PFSK-1 (cell line): ENCODE measurements around the gene CCL19.

Experiments
- FOXP2 ChIP-seq: optimal IDR thresholded peaks from 2 replicates; pipeline ENCODE3; 2011; ENCODE audit warnings: borderline replicate concordance, control low read depth, inconsistent platforms; ENCODE audit not compliant: insufficient read depth; ENCODE audit errors: extremely low read length, extremely low read depth
- POLR2AphosphoS5 ChIP-seq: IDR thresholded peaks from 2 replicates; pipeline ENCODE4 v1.6.1; 2012; ENCODE audit warnings: low read depth, mild to moderate bottlenecking, control low read depth, low read length, moderate library complexity
- SIN3A ChIP-seq: IDR thresholded peaks from 2 replicates; pipeline ENCODE4 v1.6.1; 2012; ENCODE audit warnings: mild to moderate bottlenecking, low read length, moderate library complexity, borderline replicate concordance; ENCODE audit not compliant: insufficient read depth
- TAF1 ChIP-seq: IDR thresholded peaks from 2 replicates; pipeline ENCODE4 v1.6.1; 2012; ENCODE audit warnings: low read length, control low read depth, borderline replicate concordance; ENCODE audit not compliant: insufficient read depth
- TF ChIP-seq, protein P1 (sequence below), 2 experiments: IDR thresholded peaks; 2 replicates each; pipeline versions ENCODE4 v1.6.1 to v1.8.0; 2011 to 2012; ENCODE audit warnings: low read depth in 2 of 2, low read length in 2 of 2, control low read depth in 1 of 2, inconsistent platforms in 1 of 2, mild to moderate bottlenecking in 1 of 2, moderate library complexity in 1 of 2; ENCODE audit not compliant: insufficient read depth in 1 of 2

GRCh38 chr9:34675869-34676268 is 15.2 kb downstream of the CCL19 start:
- no peak for TF ChIP-seq TAF1
- TF ChIP-seq, protein P1, sequence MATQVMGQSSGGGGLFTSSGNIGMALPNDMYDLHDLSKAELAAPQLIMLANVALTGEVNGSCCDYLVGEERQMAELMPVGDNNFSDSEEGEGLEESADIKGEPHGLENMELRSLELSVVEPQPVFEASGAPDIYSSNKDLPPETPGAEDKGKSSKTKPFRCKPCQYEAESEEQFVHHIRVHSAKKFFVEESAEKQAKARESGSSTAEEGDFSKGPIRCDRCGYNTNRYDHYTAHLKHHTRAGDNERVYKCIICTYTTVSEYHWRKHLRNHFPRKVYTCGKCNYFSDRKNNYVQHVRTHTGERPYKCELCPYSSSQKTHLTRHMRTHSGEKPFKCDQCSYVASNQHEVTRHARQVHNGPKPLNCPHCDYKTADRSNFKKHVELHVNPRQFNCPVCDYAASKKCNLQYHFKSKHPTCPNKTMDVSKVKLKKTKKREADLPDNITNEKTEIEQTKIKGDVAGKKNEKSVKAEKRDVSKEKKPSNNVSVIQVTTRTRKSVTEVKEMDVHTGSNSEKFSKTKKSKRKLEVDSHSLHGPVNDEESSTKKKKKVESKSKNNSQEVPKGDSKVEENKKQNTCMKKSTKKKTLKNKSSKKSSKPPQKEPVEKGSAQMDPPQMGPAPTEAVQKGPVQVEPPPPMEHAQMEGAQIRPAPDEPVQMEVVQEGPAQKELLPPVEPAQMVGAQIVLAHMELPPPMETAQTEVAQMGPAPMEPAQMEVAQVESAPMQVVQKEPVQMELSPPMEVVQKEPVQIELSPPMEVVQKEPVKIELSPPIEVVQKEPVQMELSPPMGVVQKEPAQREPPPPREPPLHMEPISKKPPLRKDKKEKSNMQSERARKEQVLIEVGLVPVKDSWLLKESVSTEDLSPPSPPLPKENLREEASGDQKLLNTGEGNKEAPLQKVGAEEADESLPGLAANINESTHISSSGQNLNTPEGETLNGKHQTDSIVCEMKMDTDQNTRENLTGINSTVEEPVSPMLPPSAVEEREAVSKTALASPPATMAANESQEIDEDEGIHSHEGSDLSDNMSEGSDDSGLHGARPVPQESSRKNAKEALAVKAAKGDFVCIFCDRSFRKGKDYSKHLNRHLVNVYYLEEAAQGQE (IDR thresholded peaks at IDR 0.05; ENCODE audit: insufficient read depth in 1 of 2, low read depth in 2 of 2, low read length in 2 of 2), result no peak
- TF ChIP-seq POLR2AphosphoS5, result no peak
- TF ChIP-seq SIN3A, result no peak
- no peak for TF ChIP-seq FOXP2
